GM10266 (cell line): ENCODE data around the gene RIPK3.
"Not testable (repeated sequence)": the region's sequence is repeated elsewhere in the genome, so short reads cannot be mapped to it uniquely, and the experiment has no call there.

Experiments used
- DNase-seq: peaks from one replicate; pipeline ENCODE4 v3.0.0; 2012; ENCODE audit errors: extremely low spot score
- TF ChIP-seq, protein P1 (sequence below): IDR thresholded peaks from 2 replicates; pipeline ENCODE4 v1.5.1; 2012; ENCODE audit warnings: mild to moderate bottlenecking, low read depth; ENCODE audit not compliant: control insufficient read depth, insufficient read depth; ENCODE audit errors: missing control alignments

RIPK3 gene

DNA sequence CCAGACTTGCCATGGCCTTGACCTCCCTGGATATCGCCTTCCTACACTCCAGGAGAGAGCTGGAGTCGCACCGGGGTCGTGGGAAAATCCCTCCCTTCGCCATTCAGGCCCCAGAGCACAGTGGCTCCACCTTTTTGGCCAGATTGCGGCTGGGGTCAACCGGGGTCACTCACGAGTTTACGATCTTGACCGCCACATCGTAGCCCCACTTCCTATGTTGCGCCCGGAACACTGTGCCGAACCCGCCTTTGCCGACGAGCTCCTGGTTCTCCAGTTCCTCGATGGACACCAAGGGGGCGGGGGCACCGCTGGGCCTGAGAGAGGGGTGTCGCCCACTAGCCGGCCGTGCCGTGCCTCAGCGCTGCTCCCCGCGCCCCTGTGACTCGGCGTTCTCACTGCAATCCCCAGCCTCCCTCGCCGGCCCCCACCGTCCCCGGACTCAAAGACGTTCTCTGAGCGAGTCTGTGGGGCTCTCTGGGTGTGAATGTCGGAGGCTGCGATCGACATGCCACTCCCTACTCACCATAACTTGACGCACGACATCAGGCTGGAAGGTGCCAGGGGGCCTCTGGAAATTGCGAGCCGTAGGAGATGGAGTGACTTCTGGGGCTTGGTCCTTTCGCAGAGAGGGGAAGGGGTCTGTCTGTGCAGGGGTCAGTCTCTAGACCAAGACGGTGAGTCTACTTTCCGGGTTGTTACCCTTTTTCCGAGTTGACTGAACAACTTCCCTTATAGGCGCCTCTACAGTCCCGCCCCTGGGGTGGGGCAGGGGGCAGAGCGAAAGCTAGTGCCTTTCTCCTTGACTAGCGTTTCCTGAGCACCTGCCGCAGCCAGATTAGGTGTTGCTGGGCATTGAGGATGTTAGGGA, at the start of gene RIPK3:
RIPK3 (minus strand) TSS at position 708 of the 868 bp plus-strand sequence; CDS start at position 543, 165 bp downstream.
- DNase-seq, result peak; percentile 79
- TF ChIP-seq, protein P1, sequence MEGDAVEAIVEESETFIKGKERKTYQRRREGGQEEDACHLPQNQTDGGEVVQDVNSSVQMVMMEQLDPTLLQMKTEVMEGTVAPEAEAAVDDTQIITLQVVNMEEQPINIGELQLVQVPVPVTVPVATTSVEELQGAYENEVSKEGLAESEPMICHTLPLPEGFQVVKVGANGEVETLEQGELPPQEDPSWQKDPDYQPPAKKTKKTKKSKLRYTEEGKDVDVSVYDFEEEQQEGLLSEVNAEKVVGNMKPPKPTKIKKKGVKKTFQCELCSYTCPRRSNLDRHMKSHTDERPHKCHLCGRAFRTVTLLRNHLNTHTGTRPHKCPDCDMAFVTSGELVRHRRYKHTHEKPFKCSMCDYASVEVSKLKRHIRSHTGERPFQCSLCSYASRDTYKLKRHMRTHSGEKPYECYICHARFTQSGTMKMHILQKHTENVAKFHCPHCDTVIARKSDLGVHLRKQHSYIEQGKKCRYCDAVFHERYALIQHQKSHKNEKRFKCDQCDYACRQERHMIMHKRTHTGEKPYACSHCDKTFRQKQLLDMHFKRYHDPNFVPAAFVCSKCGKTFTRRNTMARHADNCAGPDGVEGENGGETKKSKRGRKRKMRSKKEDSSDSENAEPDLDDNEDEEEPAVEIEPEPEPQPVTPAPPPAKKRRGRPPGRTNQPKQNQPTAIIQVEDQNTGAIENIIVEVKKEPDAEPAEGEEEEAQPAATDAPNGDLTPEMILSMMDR, result no peak

DNA sequence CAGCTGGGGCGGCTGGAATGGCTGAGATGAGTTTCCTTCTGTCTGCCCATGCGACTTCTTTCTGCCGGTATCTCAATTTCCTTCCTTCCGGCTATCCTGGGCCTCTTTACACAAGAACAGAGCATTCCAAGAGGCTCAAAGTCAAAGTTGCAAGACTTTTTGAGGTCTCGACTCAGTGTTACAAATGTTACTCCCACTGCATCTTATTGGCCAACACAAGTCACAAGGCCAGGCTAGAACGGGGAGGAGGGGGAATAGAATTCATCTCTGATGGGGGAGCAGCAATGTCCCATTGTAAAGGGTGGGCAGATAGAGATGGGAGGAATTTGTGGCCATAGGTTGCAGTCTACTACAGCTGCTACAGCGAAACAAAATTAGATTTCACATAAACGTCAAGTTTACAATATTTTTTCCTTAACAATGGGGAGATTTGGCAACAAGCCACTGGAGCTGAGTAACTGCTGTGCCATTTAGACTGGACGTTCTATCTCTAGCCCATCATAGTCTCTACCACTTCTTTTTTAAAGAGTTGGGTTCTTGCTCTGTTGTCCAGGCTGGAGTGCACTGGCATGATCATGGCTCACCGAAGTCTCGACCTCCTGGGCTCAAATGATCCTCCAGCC, 49.5 kb upstream of the RIPK3 start:
- DNase-seq, result no peak
- TF ChIP-seq, protein P1, result no peak

DNA sequence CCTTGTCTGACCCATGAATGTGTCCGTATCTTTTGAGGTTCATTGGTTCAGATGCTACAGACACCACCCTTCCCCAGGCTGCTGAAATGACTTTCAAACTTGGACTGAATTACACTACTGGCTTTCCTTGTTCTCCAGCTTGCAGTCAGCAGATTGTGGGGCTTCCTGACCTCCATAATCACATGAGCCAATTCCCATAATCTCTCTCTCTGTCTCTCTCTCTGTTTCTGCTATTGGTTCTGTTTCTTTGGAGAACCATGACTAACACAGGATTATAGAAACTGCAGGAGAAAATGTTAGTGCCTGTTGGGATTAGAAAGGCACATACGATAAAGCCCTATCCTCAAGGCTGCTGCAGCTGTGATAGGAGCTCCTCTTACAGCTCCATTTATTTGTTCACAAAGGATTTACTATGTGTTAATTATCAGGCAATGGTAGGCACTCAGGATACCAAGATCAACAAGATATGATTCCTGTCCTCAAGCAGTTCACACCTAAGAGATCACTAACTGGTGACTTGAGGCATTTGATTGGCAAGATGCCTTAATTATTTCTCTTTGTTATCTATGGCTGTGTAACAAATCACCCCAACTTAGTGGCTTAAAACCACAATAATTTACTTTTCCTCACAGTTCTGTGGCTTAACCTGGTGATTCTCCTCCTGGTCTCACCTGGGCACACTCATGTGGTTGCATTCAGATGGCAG, 48.8 kb upstream of the RIPK3 start:
- TF ChIP-seq, protein P1, result no peak
- no peak for DNase-seq

DNA sequence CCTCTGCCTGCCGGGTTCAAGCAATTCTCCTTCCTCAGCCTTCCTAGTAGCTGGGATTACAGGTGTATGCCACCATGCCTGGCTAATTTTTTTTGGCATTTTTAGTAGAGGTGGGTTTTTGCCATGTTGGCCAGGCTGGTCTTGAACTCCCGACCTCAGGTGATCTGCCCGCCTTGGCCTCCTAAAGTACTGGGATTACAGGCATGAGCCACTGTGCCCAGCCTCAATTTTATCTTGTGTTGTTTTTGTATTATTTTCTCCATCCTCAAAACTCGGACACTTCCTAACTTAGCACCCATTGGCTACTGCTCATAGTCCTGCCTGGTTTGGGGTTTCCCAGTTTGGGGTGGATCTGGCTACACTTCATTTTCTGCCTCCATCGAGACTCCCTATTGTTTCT, 47.8 kb upstream of the RIPK3 start:
- not testable (repeated sequence) for DNase-seq

DNA sequence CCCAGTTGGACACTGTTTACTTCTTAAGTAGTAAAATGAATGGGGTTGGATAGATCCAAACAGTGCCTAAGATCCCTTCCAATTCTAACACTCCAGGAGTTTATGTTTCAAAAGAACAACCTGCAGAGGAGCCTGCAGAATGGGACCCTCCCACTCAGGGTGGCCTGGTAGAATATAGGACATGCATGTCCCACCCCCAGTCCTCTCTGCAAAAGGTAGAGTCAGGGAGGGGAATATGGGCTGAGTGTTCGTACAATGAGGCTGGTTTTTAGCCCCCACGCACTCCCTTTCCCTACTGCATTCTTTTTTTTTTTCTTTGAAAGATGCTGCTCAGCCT, 47.2 kb upstream of the RIPK3 start:
- no peak for DNase-seq
- TF ChIP-seq, protein P1, result no peak

DNA sequence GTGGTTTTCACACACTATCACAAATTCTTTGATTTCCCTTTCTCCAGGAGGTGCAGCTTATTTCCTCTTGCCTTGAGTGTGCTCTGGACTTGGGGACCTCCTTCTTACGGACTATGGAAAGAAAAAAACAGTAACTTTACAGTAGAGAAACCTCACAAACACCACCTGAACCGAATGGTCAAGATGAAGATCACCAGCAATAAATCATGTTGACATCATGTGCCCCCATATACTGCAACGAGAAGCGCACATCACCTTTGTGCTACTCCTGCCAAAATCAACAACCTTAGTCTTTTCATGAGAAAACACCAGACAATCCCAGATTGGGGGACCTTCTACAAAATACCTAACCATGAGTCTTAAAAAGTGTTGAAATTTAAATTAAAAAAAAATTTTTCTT, 45.7 kb upstream of the RIPK3 start:
- no peak for DNase-seq
- TF ChIP-seq, protein P1, result no peak

DNA sequence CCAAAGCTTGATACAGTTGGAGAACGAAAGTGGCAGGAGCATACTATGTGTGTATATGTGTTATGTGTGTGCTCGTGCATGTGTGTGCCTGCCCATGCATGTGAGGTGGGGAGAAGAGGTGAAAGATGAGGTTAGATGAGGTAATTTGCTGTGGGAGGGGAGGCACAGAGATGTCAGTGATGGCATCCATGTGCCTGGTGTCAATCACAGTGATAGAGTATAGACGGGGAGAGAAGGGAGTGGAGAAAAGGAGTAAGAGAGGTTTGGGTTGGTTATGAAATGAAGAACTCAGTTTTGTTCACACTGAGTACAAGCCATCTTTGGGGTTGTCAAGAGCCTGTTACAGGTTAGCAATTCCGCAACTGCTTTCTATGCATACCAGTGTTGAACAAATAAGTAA, 44.4 kb upstream of the RIPK3 start:
- TF ChIP-seq, protein P1, result no peak
- DNase-seq, result no peak
